Measurements from ENCODE around the gene LCN2.

The LCN2 gene

DNA sequence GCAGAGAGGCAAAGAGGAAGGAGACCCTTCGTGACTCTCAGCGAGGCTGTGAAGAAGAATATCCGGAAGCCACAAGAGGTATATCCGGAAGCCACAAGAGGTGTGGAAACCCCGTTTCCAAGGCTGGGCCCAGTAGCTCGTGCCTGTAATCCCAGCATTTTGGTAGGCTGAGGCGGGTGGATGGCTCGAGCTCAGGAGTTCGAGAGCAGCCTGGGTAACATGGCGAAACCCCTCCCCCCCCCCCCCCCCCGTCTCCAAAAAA lies 10.2 kb downstream of the LCN2 start:
- in situ Hi-C loops (cut with MboI; ENCODE audit: low pct_unique_long_range_greater_than_20kb, low sequenced_read_pairs, unreplicated experiment) = no loop called here
- TF ChIP-seq, protein P1, sequence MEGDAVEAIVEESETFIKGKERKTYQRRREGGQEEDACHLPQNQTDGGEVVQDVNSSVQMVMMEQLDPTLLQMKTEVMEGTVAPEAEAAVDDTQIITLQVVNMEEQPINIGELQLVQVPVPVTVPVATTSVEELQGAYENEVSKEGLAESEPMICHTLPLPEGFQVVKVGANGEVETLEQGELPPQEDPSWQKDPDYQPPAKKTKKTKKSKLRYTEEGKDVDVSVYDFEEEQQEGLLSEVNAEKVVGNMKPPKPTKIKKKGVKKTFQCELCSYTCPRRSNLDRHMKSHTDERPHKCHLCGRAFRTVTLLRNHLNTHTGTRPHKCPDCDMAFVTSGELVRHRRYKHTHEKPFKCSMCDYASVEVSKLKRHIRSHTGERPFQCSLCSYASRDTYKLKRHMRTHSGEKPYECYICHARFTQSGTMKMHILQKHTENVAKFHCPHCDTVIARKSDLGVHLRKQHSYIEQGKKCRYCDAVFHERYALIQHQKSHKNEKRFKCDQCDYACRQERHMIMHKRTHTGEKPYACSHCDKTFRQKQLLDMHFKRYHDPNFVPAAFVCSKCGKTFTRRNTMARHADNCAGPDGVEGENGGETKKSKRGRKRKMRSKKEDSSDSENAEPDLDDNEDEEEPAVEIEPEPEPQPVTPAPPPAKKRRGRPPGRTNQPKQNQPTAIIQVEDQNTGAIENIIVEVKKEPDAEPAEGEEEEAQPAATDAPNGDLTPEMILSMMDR (IDR thresholded peaks at IDR 0.05; ENCODE audit: extremely low read depth, insufficient read depth, missing control alignments) = no peak
- DNase-seq (ENCODE audit: low spot score) = peak; percentile 58

DNA sequence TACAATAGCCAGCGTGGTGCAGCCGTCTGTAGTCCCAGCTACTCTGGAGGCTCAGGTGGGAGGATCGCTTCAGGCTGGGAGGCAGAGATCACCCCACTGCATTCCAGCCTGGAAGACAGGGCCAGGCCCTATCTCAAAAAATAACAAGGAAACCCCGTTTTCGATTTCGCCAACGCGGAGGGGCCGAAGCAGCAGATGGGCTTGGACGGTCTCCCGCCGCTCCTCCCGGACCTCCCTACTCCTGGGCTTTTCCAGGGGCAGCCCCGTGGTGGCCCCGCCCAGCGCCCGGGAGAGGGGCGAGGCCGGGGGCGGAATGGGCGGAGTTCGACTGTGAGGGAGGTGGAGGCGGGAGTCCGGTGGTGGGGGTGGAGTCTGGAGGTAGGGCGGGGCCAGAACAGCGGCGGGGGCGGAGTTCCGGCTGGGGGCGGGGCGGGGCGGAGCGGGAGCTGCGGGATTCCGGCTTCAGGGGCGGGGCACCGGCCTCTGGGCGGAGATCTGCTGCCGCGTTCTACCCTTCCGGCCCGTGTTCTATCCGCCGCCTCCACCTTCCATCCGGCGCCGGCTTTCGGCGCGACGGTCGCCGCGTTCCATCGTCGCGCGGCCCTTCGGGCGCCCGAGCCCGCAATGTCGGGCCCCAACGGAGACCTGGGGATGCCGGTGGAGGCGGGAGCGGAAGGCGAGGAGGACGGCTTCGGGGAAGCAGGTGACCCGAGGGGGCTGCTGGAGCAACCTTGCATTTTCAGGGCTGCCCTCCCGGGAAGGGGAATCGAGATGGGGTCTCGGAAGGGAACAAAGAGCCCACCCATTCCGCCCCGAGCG lies 10.7 kb downstream of the LCN2 start, which contains the start of gene BBLN:
TSS of gene BBLN (plus strand) at position 482 of the 819 bp plus-strand sequence. CDS start at position 625, 143 bp downstream.
- in situ Hi-C loops (cut with MboI; ENCODE audit: low pct_unique_long_range_greater_than_20kb, low sequenced_read_pairs, unreplicated experiment) = no loop called here
- peak; percentile 100 for DNase-seq (ENCODE audit: low spot score)
- TF ChIP-seq, protein P1 (IDR thresholded peaks at IDR 0.05; ENCODE audit: extremely low read depth, insufficient read depth, missing control alignments) = no peak

DNA sequence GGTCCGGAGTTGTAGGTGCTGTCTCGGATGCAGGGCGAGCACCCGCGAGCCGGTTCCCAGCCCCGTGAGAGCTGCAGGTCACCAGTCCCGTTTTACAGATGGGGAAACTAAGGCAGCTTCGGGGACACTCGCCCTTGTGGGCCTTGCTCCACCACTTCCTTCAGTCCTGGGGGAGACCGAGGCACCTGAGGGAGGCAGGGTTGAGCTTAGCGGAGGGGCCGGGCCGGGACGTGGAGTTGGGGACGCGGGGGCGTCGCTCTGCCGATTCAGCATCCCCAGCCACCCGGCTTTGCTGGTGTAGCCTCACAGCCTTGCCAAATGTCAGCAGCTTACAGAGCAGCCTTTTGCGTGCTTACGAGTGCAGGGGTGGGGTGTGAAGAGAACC lies 11.3 kb downstream of the LCN2 start:
- peak; percentile 77 for DNase-seq (ENCODE audit: low spot score)
- in situ Hi-C loops (cut with MboI; ENCODE audit: low pct_unique_long_range_greater_than_20kb, low sequenced_read_pairs, unreplicated experiment) = no loop called here
- TF ChIP-seq, protein P1 (IDR thresholded peaks at IDR 0.05; ENCODE audit: extremely low read depth, insufficient read depth, missing control alignments) = no peak

DNA sequence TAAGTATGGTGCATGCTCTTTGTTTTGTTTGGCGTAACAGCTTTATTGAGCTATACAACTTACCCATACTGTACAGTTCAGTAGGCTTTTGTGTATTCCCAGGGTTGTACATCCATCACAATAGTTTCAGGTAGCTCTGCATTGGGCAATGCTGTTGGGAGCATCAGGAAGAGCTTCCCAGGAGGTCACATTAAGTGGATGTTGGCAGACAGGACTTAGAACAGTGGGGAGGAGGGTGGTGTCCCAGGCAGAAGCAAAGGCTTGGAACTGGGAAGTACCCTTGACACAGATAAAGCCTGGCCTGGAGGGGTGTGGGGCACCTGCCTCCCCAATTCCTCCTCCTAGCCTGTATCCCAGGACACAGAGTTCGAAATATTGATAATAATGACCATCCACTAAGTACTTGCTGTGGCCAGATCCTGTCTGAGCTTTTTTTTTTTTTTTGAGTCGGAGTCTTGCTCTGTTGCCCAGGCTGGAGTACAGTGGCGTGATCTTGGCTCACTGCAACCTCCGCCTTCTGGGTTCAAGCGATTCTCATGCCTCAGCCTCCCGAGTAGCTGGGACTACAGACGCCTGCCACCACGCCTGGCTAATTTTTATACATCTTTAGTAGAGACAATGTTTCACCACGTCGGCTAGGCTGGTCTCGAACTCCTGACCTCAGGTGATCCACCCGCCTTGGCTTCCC lies 12.1 kb downstream of the LCN2 start:
- DNase-seq (ENCODE audit: low spot score) = no peak
- TF ChIP-seq, protein P1 (IDR thresholded peaks at IDR 0.05; ENCODE audit: extremely low read depth, insufficient read depth, missing control alignments) = no peak
- in situ Hi-C loops (cut with MboI; ENCODE audit: low pct_unique_long_range_greater_than_20kb, low sequenced_read_pairs, unreplicated experiment) = no loop called here

DNA sequence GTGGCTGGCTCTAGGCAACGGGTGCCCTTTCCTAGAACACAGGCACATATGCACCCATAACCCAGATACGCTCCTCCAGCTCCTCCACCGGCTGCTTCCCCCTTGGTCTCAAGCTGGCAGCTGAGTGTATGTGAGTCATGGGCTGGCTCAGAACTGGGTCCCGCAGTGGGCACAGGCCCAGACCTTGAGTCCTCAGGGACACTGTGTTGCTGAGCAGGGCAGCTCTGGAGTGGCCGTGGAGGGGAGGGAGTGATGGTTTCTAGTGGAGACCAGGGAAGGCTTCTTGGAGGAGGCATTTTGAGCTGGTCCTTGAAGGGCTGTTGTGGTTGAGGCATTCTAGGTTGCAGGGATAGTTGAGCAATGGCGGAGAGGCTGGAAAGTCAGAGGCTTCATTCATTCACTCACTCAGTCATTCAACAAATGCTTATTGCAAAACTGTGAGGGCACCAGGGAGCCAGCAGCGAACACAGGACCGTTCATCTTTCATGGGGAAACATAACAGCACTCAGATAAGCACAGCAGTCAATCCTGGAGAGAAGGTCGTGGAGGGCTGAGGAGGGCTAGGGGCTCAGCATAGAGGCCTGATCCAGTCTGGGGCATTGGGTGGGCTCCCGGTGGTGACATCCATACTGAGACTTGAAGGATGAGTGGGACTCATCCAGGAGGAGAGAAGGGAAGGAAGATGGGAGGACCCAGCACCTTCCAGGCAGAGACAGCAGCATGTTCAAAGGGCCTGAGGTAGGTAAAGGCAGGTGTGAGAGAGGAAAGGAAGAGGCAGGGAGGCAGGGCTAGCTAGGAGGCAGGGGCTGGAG lies 13.2 kb downstream of the LCN2 start:
- in situ Hi-C loops (cut with MboI; ENCODE audit: low pct_unique_long_range_greater_than_20kb, low sequenced_read_pairs, unreplicated experiment) = no loop called here
- TF ChIP-seq, protein P1 (IDR thresholded peaks at IDR 0.05; ENCODE audit: extremely low read depth, insufficient read depth, missing control alignments) = no peak
- DNase-seq (ENCODE audit: low spot score) = no peak

DNA sequence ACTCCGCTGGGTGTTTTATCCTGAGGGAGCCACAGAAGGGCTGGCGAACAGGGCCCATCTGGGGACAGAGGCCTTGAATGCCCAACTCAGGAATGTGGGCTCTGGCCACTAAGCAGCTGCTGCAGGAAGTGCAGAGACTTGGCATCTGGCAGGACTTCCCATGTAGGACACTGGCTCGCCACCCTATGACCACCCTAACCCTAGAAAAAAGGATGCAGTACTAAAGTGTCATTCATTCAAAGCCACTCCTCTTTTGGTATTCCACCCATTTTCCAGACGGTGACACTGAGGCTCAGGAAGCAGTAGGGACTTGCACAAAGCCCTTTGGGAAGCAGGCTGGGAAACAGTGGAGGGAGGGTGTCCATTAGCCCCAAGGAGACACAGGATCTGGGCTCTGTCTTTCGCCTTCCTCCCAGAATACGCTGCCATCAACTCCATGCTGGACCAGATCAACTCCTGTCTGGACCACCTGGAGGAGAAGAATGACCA lies 13.8 kb downstream of the LCN2 start:
- DNase-seq (ENCODE audit: low spot score) = no peak
- in situ Hi-C loops (cut with MboI; ENCODE audit: low pct_unique_long_range_greater_than_20kb, low sequenced_read_pairs, unreplicated experiment) = no loop called here

More for the DNA sequence above, 13.8 kb downstream of the LCN2 start:
- TF ChIP-seq, protein P1 (IDR thresholded peaks at IDR 0.05; ENCODE audit: extremely low read depth, insufficient read depth, missing control alignments) = no peak

Data from GM13977 (cell line).